Stimulated activated CD8-positive, alpha-beta memory T cell treated with anti-CD3 and anti-CD28 coated beads, Interleukin-12 subunit alpha, Interleukin-12 subunit beta, amount 100 ng/mL, for 24 hours (primary cell): ENCODE results near the gene ATP7B.

ENCODE experiments used
- DNase-seq: peaks from one replicate; pipeline ENCODE4 v3.0.0-alpha.2; 2020; ENCODE audit errors: extremely low read depth

ATP7B gene

DNA sequence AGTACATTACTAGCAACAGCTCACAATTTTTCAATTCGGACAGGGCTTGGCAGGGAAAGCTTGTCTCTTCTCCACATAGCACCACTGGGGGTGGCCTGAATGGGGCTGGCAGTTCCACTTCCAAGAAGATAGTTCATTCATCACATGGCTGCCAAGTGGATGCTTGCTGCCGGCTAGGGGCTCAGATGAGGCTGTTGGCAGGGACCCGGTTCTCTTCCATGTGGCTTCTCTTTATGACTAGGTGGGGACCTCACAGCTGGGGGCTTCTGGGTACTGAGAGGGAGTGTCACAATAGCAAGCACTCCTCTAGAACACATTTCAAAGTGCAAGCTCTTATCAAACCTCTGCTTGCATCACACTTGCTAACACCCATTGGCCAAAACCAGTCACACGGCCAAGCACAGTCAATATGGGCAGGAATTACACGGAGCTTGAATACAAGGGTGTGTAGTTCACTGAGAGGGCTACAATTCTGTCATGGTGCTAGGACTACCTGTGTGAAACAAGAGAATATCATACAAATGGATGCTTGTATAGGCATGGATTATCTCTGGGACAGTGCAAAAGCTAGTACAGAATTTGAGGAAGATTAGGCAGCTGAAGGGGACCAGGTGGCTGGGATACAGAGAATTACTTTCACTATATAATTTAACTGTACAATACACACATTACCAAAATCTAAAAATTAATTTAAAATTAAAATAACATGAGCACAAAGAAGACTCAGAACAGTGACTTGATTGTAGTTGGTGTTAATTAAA, 32.3 kb downstream of the ATP7B start:
- DNase-seq = no peak

DNA sequence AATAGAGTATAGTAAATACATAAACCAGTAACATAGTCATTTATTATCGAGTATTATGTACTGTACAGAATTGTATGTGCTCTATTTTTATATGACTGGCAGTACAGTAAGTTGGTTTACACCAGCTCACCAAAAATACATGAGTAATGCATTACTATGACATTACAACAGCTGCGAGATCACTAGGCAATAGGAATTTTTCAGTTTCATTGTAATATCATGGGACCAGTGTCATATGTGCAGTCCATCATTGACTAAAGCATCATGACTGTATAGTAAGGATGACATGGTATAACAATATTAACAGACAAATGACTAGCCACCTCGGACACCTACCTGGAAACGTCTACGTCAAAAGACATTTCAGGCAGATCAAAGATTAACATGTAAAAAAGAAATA, 33.6 kb downstream of the ATP7B start:
- no peak for DNase-seq

DNA sequence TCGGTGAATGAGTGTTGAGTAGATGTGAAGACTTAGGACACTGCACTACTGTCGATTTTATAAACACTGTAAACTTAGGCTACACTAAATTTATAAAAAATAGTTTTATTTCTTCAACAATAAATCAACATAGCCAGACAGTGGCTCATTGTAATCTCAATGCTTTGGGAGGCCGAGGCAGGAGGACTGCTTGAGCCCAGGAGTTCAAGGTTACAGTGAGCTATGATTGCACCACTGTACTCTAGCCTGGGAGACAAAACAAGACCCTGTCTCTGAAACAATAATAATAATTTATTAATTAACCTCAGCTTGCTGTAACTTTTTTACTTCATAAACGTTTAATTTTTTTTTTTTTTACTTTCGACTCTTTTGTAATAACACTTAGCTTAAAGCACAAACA, 34.4 kb downstream of the ATP7B start:
- DNase-seq = no peak

DNA sequence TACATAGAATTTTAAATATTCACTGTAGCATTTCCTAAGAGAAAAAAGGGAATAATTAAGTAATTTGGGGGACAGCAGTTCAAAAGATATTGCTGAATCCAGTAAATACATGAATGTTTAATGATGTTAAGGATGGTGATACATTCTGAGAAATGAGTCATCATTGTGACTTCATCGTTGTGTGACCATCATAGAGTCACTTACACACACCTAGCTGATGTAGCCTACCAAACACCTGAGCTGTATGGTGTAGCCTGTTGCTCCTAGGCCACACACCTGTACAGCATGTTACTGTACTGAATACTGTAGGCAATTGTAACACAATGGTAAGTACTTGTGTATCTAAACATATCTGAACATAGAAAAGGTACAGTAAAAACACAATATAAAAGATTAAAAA, 34.8 kb downstream of the ATP7B start:
- no peak for DNase-seq

DNA sequence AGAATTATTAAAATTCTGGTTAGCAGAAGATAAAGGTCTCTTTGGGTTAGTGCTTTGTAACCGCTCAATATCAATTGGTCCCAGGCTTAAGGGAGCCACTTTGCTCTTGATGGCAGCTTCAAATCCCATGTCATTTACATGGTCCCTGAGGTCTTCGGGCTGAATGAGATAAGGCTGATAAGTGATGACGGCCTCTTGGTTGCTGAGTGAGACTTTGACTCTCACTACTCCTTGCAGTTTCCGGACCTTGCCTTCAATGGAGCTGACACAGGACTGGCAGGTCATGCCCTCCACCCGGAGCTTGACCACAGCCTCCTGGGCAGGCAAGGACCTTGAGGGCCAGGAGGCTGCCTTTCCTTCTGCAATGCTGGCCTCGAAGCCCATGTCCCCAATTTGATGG, 36.8 kb downstream of the ATP7B start:
- no peak for DNase-seq

DNA sequence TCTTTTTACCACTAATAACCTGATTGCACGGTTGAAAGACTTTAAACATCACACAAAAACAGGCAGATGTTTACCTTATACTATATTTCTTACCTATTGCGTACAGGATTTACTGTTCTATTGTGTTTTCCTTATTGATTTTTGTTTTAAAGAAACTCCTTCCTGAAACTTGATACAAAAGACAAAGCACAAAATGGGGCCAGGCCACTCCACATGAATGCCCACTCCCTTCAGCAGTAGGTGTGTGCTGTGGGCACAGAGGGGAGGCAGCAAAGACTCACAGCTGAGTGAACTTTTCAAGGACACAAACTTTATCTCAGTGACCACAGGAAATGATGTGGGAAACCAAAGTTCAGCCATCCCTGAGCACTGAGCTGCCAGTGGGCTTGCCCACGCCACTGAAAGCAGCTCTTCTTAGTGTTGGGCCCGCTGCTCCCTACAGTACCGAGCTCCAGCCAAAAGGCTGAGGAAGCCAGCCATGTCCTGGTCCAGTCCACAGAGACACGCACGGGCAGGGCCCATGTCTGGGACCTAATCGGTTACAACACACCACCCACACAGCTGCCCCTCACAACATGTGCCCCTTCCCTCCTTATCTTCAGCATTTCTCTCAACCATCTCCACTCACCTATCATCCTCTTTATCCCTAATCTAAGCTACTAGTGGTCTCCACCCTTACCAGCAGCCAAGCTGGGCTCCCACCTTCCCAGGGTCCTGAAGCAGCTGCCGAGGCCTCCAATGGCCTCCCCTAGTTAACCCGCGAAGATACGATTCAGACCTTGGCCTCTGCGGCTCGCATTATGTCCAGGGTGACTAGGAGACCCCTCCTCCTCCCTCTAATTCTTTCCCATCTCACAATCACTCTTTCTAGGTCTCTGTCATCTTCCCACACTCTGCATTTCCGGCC, 39.5 kb downstream of the ATP7B start:
- no peak for DNase-seq

DNA sequence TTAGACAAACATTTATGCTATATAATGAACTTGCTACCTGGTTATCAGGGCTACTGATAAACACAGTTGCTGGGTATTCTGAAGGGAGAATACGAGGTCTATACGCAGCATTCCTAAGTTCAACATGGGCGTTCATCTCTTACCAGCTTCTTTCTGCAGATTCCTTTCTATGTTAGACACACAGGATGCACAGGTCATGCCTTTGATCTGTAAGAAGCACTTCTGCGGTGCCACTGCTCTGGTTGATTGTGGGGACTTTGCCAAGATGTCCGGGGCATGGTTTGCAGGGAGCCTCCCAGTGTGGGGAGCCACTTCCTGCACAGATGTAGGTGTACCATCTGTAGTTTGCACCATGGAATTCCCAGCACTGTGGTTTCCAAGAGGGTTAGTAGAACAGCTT, 40.9 kb downstream of the ATP7B start:
- no peak for DNase-seq

DNA sequence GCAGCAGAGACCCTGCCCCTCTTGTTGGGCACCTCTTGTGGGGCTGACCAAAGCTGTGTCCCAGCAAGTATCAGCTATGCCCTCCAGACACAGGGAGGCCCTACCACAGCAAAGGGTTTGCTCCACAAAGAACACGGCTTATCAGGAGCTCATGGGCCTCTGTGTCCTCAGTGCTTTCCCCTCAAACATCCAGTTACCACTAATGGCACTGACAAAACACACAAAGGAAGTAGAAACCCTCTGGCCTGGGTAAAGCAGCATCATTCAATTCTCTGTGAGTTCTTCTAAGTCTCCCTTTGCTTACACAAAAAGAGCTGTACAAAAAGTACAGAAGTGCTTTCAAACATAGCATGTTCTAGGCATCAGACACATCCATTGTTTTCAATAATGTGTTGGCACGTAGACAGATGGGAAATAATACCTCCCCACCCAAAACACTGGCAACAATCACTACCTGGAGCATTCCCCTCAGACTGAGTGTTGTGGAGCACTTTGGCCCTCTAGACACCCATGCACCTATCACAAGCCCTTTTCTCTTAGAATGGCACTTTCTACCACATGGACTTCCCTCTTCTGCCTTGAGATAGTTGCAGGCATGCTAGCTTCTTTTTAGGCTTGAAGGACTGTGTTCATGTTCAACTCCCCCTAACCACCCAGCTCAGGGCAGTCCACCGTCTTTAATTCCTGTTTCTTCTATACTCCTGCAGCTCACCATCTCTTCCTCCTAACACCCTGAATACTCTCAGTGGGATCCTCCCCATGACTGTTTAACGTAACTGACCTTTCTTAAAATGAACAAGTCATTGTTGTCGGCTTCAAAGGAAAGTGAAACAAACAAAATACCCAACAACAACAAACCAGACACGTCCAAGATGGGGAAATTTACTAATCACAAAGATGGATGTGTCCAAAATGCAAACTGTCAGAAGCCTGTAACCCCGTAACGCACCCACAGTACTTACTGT, 43.5 kb downstream of the ATP7B start:
- DNase-seq = no peak

DNA sequence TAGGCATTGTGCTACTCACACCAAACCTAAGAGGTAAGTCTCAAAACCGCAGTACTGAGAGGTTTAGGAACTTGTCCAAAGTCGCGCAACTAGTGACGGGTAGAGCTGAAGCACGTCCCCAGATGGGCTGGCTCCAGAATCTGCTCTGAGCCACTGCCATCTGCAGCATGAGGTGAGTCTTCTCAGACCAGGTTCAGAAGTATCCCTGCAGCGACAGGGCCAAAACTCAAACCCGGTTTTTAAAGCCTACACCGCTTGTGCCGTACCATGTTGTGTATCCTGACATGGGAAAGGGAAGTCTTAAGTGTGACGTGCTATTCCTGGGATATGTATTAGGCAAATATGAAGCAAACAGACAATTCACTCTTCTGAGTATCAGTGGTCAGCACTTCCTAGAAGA, 45.1 kb downstream of the ATP7B start:
- no peak for DNase-seq

DNA sequence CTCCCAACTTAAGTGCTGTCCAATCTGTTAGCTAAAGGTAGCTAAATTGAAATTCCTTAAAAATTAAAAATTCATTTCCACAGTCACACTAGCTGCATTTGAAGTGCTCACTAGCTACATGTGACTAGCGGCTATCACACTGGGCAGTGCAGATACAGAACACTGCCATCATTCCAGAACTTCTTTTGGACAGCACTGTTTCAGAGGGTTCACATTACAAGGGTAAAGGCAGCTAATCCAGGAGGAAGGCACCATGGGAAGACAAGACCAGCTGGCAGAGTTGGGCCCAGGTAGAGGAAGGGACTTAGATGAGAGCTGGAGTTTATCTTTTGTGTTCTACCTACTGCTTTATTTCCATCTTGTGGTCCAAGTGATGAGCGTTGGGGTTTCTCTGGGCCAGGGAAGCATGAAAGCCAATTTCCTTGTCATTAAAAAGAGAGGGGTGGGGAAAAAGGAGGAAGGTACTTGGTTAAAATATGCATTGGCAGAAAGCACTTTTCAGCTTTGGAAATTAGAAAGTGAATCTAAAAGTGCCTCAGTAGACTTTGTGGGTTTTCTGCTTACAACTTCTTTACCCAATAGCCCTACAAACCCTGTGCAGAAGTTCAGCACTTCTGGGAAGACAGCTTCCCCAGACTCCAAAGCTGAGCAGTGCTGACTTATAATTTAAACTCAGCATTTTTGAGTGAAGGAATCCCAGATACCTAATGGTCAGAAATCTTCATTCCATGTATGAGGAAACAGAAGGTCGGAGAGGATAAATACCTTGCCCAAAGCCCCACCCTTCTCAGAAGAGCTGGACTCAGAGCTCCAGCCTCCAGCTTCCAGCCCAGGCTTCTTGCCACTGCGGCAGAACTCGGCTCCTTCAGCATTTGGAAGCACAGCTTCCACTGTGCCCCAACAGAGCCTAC, 49.5 kb downstream of the ATP7B start:
- DNase-seq = no peak

DNA sequence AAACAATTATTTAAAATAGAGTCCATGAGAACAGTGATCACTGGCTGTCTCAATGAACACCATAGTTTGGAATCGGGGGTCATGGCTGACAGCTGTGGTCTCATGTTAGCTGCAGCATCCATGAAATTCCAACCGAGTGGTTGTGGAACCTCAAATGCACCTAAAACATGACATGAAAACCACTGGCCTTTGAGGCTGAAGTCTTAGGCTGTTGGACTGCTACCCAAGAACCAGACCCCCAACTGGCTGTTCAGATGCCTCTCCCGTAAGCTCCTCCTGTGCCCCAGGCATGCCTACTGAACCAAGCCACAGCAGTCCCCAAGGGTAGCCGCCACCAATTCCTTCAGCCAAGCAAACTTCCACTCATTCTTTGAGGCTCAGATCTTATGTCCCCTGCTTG, 50.5 kb downstream of the ATP7B start:
- DNase-seq = no peak

DNA sequence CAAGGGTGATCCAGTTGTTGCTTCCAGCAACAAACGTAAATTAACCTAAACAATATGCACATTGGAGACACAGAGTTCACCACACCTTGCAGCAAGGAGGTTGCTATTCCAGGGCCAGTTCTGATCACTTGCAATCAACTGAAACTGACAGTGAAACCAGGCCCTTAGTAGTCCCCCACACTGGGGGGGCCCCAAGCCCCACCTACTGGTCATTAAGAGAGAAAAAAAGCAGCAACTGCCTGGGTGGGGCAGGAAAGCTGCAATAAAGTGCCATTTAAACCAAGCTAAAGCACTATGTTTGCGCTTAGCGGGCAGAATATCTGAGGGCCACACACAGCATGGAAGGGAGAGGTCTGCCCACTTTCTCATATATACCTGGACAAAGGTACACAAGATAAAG, 51.5 kb downstream of the ATP7B start:
- no peak for DNase-seq

DNA sequence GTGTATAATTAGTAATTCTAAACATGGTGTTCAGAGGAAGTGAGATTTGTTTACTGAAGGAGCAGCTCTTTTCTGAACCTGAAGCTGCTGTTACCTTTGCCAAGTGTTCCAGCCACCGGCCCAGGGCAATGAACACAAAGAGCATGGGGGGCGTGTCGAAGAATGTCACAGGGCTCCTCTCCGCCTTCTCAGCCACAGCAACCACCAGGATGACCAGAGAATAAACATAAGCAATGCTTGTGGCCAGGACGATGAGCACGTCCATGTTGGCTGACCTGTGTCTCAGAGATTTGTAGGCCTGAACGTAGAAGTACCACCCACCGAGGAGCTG, 53.1 kb downstream of the ATP7B start:
- no peak for DNase-seq

DNA sequence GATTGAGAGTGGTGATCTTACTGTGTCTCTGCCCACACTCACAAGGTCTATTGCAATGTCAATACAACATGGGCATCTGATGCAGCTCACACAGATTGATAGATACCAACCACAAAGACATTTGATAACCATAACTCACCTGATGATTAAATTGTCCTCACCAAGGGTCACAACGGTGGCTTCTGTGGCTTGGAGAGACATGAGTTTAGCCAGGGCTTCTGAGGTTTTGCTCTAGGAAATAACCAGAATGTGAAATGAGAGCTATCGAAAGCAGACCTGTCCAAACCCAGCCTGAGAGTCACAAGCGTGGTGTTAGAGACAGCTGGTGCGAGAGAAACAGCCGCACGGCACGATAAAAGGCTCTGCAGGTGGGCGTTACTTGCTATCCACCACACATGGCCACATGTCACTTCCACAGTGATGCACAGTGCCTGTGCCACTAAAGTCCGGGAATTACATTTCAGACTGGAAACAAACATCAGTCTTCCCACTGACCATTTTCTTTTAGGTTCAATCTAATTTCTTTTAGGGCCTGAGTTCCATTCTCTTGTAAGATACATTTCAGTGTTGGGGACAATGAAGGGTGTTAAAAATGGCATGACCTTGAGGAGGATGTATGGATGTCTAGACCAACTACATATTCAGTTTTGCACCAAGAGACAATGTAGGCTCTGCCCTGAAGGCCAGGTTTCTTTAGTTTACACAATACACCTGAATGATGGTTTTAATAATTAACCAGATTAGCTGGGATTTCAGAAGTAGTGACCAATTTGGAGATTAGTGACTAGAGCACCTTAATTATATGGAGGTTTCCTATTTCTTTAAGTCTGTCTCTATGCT, 53.7 kb downstream of the ATP7B start:
- no peak for DNase-seq

DNA sequence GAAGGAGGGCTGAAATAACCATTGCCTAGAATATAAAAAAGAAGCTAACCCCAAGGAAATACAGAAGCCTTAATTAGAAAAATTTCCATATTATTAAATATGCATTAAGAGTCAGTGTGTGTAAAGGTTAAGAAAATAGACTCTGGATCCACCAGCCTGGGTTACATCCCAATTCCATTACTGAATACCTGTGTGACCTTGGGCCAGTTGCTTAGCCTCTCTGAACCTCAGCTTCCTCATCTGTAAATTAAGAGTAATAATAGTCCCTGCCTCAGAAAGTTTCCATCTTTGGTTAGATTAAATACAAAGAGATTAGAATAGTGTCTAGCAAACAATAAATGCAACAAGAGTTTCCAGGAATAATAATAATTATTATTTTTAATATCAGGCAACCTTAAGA, 54.5 kb downstream of the ATP7B start:
- no peak for DNase-seq

DNA sequence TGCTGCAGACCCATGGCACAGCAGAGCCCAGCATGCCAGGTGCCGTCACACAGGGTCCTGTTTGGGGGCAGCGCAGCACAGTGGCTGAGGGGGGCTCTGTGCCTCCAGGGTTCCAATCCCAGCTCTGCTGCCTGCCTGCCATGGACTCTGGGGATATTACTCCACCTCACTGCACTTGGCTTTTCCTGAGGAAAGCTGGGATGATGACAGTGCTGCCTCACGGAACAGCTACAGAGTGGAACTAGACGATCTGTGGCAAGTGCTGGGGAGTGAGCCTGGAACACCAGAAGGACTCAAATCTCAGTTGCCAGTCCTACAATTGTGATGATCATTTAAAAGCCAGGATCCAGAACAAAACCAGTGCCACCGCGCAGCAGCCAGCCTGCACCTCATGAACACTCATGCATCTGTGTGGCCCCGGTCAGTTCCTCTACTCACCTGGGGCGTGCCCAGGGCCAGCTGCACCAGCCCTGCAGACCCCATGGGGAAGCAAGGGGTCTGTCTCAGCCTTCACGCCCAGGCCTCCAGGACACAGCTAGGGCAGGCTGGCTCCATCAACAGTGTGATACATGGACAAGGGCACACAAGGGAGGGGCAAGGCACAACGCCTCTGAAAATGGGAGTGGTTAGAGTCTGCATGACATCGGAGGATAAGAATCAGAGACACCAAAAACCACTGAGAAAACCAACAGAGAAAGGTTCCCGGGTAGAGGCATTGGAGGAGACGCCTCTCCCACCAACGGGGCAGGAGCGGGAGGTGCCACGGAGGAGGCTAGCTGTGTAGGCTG, 55.2 kb downstream of the ATP7B start:
- DNase-seq = no peak

DNA sequence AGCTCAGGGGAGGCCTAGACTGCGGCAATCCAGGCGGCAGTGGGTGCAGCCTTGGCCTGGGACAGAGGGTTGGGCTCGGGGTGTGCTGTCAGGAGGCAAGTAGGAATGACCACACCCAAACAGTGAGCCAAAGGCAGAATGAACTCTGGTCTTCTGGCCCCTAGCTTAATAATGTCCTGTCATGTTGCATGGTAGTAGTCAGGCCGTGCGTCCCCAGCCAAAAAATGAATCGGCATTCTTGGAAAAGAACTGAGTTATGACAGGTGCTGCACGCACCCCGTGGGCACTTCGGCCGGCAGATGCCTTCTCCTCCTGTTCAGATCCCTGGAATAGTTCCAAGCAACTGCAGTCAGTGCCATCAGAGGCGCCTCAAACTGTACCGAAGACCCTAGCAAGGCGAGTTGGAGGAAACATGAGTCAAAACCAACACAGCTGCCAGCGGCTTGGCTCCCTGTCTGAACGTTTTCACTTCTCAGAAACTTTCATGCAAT, 55.9 kb downstream of the ATP7B start:
- no peak for DNase-seq

DNA sequence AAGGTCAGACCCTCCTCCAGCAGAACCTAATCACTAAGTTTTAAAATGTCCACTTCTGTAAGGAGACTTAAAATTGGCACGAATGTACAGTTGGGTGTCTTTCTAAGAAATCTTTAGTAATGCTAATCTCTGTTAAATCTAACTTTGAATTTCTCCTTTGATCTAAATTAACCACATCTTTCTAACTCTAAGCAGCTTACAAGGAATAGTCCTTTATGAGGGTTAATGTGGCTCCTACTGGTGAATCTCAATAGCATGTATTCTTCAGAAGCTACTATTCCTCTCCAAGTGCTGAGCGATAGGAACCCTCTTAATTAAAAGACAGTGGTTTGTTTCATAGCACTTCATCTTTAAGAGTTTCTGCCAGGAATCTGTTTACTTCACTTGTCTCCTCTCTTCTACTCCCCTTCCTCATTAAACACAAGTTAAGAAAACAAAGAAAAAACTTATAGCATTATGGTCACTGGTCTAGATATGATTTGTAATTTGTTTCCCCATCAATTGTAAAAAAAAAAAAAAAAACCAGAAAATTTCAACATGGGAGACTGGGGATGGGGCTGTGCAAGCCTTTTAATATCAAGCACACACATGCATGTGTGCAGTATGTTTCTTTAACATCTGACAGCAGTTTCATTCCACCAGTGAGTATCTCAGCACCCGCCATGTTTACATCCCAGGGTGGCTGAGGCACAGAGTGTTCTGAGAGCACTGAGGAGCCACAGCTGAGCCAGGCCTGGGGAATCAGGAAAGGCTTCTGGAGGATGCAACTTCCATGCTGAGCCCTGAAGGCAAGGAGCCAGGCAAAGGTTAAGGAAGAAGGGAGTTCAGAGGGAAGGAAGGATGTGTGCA, 57.7 kb downstream of the ATP7B start:
- no peak for DNase-seq
